ENCODE data around the gene ASMT.

GRCh38 chrX:1599791-1600405 lies 15.0 kb upstream of the ASMT start:
- TF ChIP-seq POLR2A (IDR thresholded peaks at IDR 0.05; ENCODE audit: low read depth, low read length) = no peak
- no peak for TF ChIP-seq CTCF (conservative IDR thresholded peaks at IDR 0.05; ENCODE audit: low read depth, low read length)
- TF ChIP-seq RFX5 (IDR thresholded peaks at IDR 0.05; ENCODE audit: low read depth, low read length) = no peak

All from IMR-90 (cell line).